Immature natural killer cell (primary cell): Measurements from ENCODE around the gene ACSL3. TPM values are rescaled to one million over a fixed set of nuclear protein-coding genes. Genes with fewer than 3 reads are reported as not detected.

Experiments
- DNase-seq, 3 donors: peaks; one replicate each; pipeline ENCODE4 v3.0.0; 2022; ENCODE audit warnings: mixed read lengths in 1 of 3
- H3K27ac Mint-ChIP-seq, 6 donors: one replicate each; pipeline ENCODE4 v1.8.0; 2020; ENCODE audit warnings: mixed read lengths in 6 of 6, mild to moderate bottlenecking in 5 of 6, inconsistent platforms in 4 of 6, moderate library complexity in 3 of 6
- H3K27me3 Mint-ChIP-seq, 3 donors: one replicate each; pipeline ENCODE4 v1.8.0; 2020 to 2021; ENCODE audit warnings: low read depth in 3 of 3, mild to moderate bottlenecking in 3 of 3, mixed read lengths in 3 of 3, moderate library complexity in 3 of 3, inconsistent platforms in 1 of 3
- H3K36me3 Mint-ChIP-seq, 3 donors: one replicate each; pipeline ENCODE4 v1.8.0; 2020; ENCODE audit warnings: mixed read lengths in 3 of 3, inconsistent platforms in 2 of 3, mild to moderate bottlenecking in 2 of 3
- H3K4me1 Mint-ChIP-seq, 2 donors: one replicate each; pipeline ENCODE4 v1.8.0; 2020; ENCODE audit warnings: inconsistent platforms in 2 of 2, mild to moderate bottlenecking in 2 of 2, mixed read lengths in 2 of 2, moderate library complexity in 1 of 2
- H3K4me3 Mint-ChIP-seq, 5 donors: one replicate each; pipeline ENCODE4 v1.8.0; 2020; ENCODE audit warnings: mild to moderate bottlenecking in 5 of 5, mixed read lengths in 5 of 5, inconsistent platforms in 3 of 5, moderate library complexity in 3 of 5
- H3K9me3 Mint-ChIP-seq, 6 donors: one replicate each; pipeline ENCODE4 v1.8.0; 2020; ENCODE audit warnings: mild to moderate bottlenecking in 6 of 6, mixed read lengths in 6 of 6, inconsistent platforms in 4 of 6, moderate library complexity in 3 of 6
- polyA plus RNA-seq, 3 donors: library from polyadenylated mRNA; unstranded; fragments of 300-500 nt; fragmentation: Illumina TruSeq; gene quantifications; one replicate each; pipeline ENCODE4 v1.2.3, GENCODE V29; 2021

The ACSL3 gene
- 10 to 100 TPM; 25.7 to 37.4 (median 37.3) TPM for polyA plus RNA-seq

- no peaks in the 10 kb centered on the region for H3K9me3 Mint-ChIP-seq
- no peaks in the 10 kb centered on the region for H3K36me3 Mint-ChIP-seq
- peaks cover 0 to 6% (median 2%) of the 10 kb centered on the region in 3 donors for H3K27me3 Mint-ChIP-seq
- H3K4me3 Mint-ChIP-seq: peak within 1 kb of the TSS; percentile 72 to 83 (median 81)
- DNase-seq: peak; percentile 91 to 92 (median 91)
- H3K4me1 Mint-ChIP-seq: peaks cover 8 to 9% of the 10 kb centered on the region in 2 donors
- peak within 1 kb of the TSS in 5 of 6 donors; percentile 76 to 98 (median 93) for H3K27ac Mint-ChIP-seq
These were observed at the start of gene ACSL3 for GRCh38 chr2:222860740-222861410. TSS of gene ACSL3 (plus strand) at chr2:222861036. CDS start at chr2:222908773, 47,737 bp downstream.

- no peak overlapping the region for H3K4me3 Mint-ChIP-seq
- H3K36me3 Mint-ChIP-seq: no peaks in the 10 kb centered on the region
- no peaks in the 10 kb centered on the region for H3K4me1 Mint-ChIP-seq
- H3K27me3 Mint-ChIP-seq: peaks cover 0 to 7% (median 7%) of the 10 kb centered on the region in 3 donors
- no peak for DNase-seq
- no peak overlapping the region for H3K27ac Mint-ChIP-seq
- no peaks in the 10 kb centered on the region for H3K9me3 Mint-ChIP-seq
These were observed 49.0 kb upstream of the ACSL3 start for GRCh38 chr2:222811828-222812227.

GRCh38 chr2:222813177-222813843 lies 47.5 kb upstream of the ACSL3 start:
- H3K27me3 Mint-ChIP-seq: peaks cover 0 to 7% (median 2%) of the 10 kb centered on the region in 3 donors
- H3K4me3 Mint-ChIP-seq: no peak overlapping the region
- no peak overlapping the region for H3K27ac Mint-ChIP-seq

GRCh38 chr2:222819722-222820333 lies 41.0 kb upstream of the ACSL3 start:
- no peaks in the 10 kb centered on the region for H3K36me3 Mint-ChIP-seq
- H3K27ac Mint-ChIP-seq: no peak overlapping the region

More at GRCh38 chr2:222813177-222813843, 47.5 kb upstream of the ACSL3 start:
- Mint-ChIP-seq H3K36me3 (no peaks in the 10 kb centered on the region), H3K9me3 (no peaks in the 10 kb centered on the region), H3K4me1 (no peaks in the 10 kb centered on the region)
- DNase-seq: no peak

GRCh38 chr2:222823183-222823930 lies 37.5 kb upstream of the ACSL3 start:
- H3K4me3 Mint-ChIP-seq: no peak overlapping the region
- no peak overlapping the region for H3K27ac Mint-ChIP-seq
- no peak for DNase-seq
- no peaks in the 10 kb centered on the region for H3K36me3 Mint-ChIP-seq
- H3K4me1 Mint-ChIP-seq: no peaks in the 10 kb centered on the region
- H3K27me3 Mint-ChIP-seq: peaks cover 2 to 6% (median 2%) of the 10 kb centered on the region in 3 donors
- no peaks in the 10 kb centered on the region for H3K9me3 Mint-ChIP-seq

More at GRCh38 chr2:222819722-222820333, 41.0 kb upstream of the ACSL3 start:
- Mint-ChIP-seq H3K4me1 (no peaks in the 10 kb centered on the region), H3K9me3 (no peaks in the 10 kb centered on the region), H3K4me3 (no peak overlapping the region), H3K27me3 (peaks cover 0 to 5% (median 2%) of the 10 kb centered on the region in 3 donors)
- no peak for DNase-seq

- Mint-ChIP-seq H3K27me3 (peaks cover under 1 to 6% (median 2%) of the 10 kb centered on the region in 3 donors), H3K36me3 (no peaks in the 10 kb centered on the region), H3K4me3 (no peak overlapping the region), H3K9me3 (no peaks in the 10 kb centered on the region), H3K4me1 (no peaks in the 10 kb centered on the region), H3K27ac (no peak overlapping the region)
- no peak for DNase-seq
These were observed 35.8 kb upstream of the ACSL3 start for GRCh38 chr2:222825031-222825430.

- Mint-ChIP-seq H3K27me3 (peaks cover 2 to 6% (median 4%) of the 10 kb centered on the region in 3 donors), H3K9me3 (peaks cover 0 to 2% (median 0%) of the 10 kb centered on the region in 6 donors), H3K27ac (no peak overlapping the region), H3K4me1 (no peaks in the 10 kb centered on the region), H3K4me3 (no peak overlapping the region), H3K36me3 (no peaks in the 10 kb centered on the region)
- DNase-seq: no peak
These were observed 33.4 kb upstream of the ACSL3 start for GRCh38 chr2:222827417-222827816.

- peaks cover 0 to 2% (median 0%) of the 10 kb centered on the region in 6 donors for H3K9me3 Mint-ChIP-seq
- H3K27ac Mint-ChIP-seq: no peak overlapping the region
- H3K36me3 Mint-ChIP-seq: no peaks in the 10 kb centered on the region
- H3K4me3 Mint-ChIP-seq: no peak overlapping the region
- H3K27me3 Mint-ChIP-seq: peaks cover 2 to 6% (median 4%) of the 10 kb centered on the region in 3 donors
- no peaks in the 10 kb centered on the region for H3K4me1 Mint-ChIP-seq
- no peak for DNase-seq
These were observed 32.3 kb upstream of the ACSL3 start for GRCh38 chr2:222828572-222828971.

GRCh38 chr2:222830164-222830563 lies 30.7 kb upstream of the ACSL3 start:
- peaks cover 2 to 6% (median 3%) of the 10 kb centered on the region in 3 donors for H3K27me3 Mint-ChIP-seq
- H3K9me3 Mint-ChIP-seq: peaks cover 0 to 2% (median 0%) of the 10 kb centered on the region in 6 donors
- no peak for DNase-seq
- H3K36me3 Mint-ChIP-seq: no peaks in the 10 kb centered on the region
- no peaks in the 10 kb centered on the region for H3K4me1 Mint-ChIP-seq
- H3K27ac Mint-ChIP-seq: no peak overlapping the region
- no peak overlapping the region for H3K4me3 Mint-ChIP-seq

- H3K9me3 Mint-ChIP-seq: peaks cover 0 to 2% (median 0%) of the 10 kb centered on the region in 6 donors
- H3K36me3 Mint-ChIP-seq: no peaks in the 10 kb centered on the region
- peaks cover 2 to 5% (median 3%) of the 10 kb centered on the region in 3 donors for H3K27me3 Mint-ChIP-seq
- no peak overlapping the region for H3K27ac Mint-ChIP-seq
- H3K4me3 Mint-ChIP-seq: no peak overlapping the region
- no peaks in the 10 kb centered on the region for H3K4me1 Mint-ChIP-seq
- DNase-seq: no peak
These were observed 27.4 kb upstream of the ACSL3 start for GRCh38 chr2:222833410-222833809.

- no peak for DNase-seq
- no peak overlapping the region for H3K4me3 Mint-ChIP-seq
- H3K27ac Mint-ChIP-seq: no peak overlapping the region
- H3K36me3 Mint-ChIP-seq: no peaks in the 10 kb centered on the region
- H3K4me1 Mint-ChIP-seq: no peaks in the 10 kb centered on the region
- H3K27me3 Mint-ChIP-seq: peaks cover 2 to 3% (median 3%) of the 10 kb centered on the region in 3 donors
- peaks cover 0 to 2% (median 0%) of the 10 kb centered on the region in 6 donors for H3K9me3 Mint-ChIP-seq
These were observed 25.6 kb upstream of the ACSL3 start for GRCh38 chr2:222835143-222835822.

- no peak overlapping the region for H3K4me3 Mint-ChIP-seq
- H3K27ac Mint-ChIP-seq: no peak overlapping the region
These were observed 25.0 kb upstream of the ACSL3 start for GRCh38 chr2:222835823-222836151.

GRCh38 chr2:222837643-222838056 lies 23.2 kb upstream of the ACSL3 start:
- H3K9me3 Mint-ChIP-seq: no peaks in the 10 kb centered on the region
- peaks cover 0 to 2% (median 2%) of the 10 kb centered on the region in 3 donors for H3K27me3 Mint-ChIP-seq
- no peaks in the 10 kb centered on the region for H3K36me3 Mint-ChIP-seq
- H3K4me1 Mint-ChIP-seq: no peaks in the 10 kb centered on the region
- no peak overlapping the region for H3K27ac Mint-ChIP-seq
- no peak overlapping the region for H3K4me3 Mint-ChIP-seq
- DNase-seq: no peak

More at GRCh38 chr2:222835823-222836151, 25.0 kb upstream of the ACSL3 start:
- Mint-ChIP-seq H3K4me1 (no peaks in the 10 kb centered on the region), H3K27me3 (peaks cover 1 to 2% (median 2%) of the 10 kb centered on the region in 3 donors), H3K36me3 (no peaks in the 10 kb centered on the region), H3K9me3 (no peaks in the 10 kb centered on the region)
- no peak for DNase-seq
